ENCODE results near the gene CRYBG1.

- TF ChIP-seq, protein P1, sequence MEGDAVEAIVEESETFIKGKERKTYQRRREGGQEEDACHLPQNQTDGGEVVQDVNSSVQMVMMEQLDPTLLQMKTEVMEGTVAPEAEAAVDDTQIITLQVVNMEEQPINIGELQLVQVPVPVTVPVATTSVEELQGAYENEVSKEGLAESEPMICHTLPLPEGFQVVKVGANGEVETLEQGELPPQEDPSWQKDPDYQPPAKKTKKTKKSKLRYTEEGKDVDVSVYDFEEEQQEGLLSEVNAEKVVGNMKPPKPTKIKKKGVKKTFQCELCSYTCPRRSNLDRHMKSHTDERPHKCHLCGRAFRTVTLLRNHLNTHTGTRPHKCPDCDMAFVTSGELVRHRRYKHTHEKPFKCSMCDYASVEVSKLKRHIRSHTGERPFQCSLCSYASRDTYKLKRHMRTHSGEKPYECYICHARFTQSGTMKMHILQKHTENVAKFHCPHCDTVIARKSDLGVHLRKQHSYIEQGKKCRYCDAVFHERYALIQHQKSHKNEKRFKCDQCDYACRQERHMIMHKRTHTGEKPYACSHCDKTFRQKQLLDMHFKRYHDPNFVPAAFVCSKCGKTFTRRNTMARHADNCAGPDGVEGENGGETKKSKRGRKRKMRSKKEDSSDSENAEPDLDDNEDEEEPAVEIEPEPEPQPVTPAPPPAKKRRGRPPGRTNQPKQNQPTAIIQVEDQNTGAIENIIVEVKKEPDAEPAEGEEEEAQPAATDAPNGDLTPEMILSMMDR (IDR thresholded peaks at IDR 0.05) = no peak
- no peak for TF ChIP-seq EZH2 (IDR thresholded peaks at IDR 0.05)
Measured at GRCh38 chr6:106370639-106371038, 10.1 kb downstream of the CRYBG1 start.

Data from neural progenitor cell (in vitro differentiated cells).